ENCODE results near the gene VIM. TPM values are rescaled to one million over a fixed set of nuclear protein-coding genes. Genes with fewer than 3 reads are reported as not detected.

VIM gene
- 100 to 1,000 TPM; 590 to 602 TPM for total RNA-seq

DNA sequence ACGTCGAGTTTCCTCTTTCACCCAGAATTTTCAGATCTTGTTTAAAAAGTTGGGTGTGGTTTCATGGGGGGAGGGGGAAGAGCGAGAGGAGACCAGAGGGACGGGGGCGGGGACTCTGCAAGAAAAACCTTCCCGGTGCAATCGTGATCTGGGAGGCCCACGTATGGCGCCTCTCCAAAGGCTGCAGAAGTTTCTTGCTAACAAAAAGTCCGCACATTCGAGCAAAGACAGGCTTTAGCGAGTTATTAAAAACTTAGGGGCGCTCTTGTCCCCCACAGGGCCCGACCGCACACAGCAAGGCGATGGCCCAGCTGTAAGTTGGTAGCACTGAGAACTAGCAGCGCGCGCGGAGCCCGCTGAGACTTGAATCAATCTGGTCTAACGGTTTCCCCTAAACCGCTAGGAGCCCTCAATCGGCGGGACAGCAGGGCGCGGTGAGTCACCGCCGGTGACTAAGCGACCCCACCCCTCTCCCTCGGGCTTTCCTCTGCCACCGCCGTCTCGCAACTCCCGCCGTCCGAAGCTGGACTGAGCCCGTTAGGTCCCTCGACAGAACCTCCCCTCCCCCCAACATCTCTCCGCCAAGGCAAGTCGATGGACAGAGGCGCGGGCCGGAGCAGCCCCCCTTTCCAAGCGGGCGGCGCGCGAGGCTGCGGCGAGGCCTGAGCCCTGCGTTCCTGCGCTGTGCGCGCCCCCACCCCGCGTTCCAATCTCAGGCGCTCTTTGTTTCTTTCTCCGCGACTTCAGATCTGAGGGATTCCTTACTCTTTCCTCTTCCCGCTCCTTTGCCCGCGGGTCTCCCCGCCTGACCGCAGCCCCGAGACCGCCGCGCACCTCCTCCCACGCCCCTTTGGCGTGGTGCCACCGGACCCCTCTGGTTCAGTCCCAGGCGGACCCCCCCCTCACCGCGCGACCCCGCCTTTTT lies at the start of gene VIM:
VIM (plus strand) TSS at position 151 of the 925 bp plus-strand sequence. CDS start 1,182 bp downstream, outside the sequence.
- Mint-ChIP-seq H3K36me3 (ENCODE audit: low read depth) (peaks cover 32% of the 10 kb centered on the region), H3K27me3 (no peaks in the 10 kb centered on the region), H3K9me3 (no peaks in the 10 kb centered on the region), H3K4me1 (ENCODE audit: low read depth) (peaks cover 40% of the 10 kb centered on the region), H3K4me3 (peak within 1 kb of the TSS; percentile 94), H3K27ac (peak within 1 kb of the TSS; percentile 91)
- ATAC-seq, result peak; percentile 46
- intact Hi-C loops (cut with micrococcal nuclease), result loop anchor here (1.0 to 2.0 kb wide), 3 partner anchors 201 to 226 kb away; no protein-coding TSS in a partner anchor
- TF ChIP-seq CTCF (IDR thresholded peaks at IDR 0.05), result no peak
- ChIA-PET POLR2A (interaction anchor here (0.8 to 5.7 kb wide), 11 partner anchors 12 to 416 kb away, joined by 3 to 41 read pairs (median 15); partner anchors contain the start of genes STAM and TRDMT1), CTCF (interaction anchor here (1.0 to 4.7 kb wide), 9 partner anchors 10 to 329 kb away, joined by 3 to 35 read pairs (median 4); partner anchors contain the start of gene TRDMT1)
- DNase-seq, result peak; percentile 95

DNA sequence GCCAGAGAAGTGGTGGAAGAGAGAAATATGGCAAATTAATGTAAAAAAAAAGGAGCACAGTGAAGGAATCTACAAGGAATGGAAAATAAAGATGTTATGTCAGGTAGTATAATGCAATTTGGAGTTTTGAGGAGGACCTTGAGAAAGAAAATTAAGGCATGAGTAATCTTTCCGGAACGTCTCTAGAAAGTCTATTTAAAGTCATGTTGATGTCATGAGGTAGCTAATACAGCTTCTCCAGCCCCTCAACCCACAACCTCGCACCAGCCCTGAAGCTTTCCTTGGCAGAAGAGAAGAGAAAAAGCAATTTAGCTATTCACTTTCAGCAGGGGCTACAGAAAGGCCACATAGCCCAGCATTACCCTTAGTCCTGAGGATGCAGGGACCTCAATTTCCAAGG lies 49.0 kb upstream of the VIM start:
- TF ChIP-seq CTCF (IDR thresholded peaks at IDR 0.05), result no peak
- no peak overlapping the region for H3K4me3 Mint-ChIP-seq
- intact Hi-C loops (cut with micrococcal nuclease), result no loop called here
- CTCF ChIA-PET, result no interaction called here
- no peaks in the 10 kb centered on the region for H3K36me3 Mint-ChIP-seq (ENCODE audit: low read depth)
- POLR2A ChIA-PET, result interaction anchor here (0.7 to 0.8 kb wide), 2 partner anchors 287 to 308 kb away, joined by 3 read pairs; no protein-coding TSS in a partner anchor
- H3K27ac Mint-ChIP-seq, result no peak overlapping the region
- H3K27me3 Mint-ChIP-seq, result no peaks in the 10 kb centered on the region
- DNase-seq (no peak), ATAC-seq (no peak)
- peaks cover 15% of the 10 kb centered on the region for H3K4me1 Mint-ChIP-seq (ENCODE audit: low read depth)
- H3K9me3 Mint-ChIP-seq, result no peaks in the 10 kb centered on the region

DNA sequence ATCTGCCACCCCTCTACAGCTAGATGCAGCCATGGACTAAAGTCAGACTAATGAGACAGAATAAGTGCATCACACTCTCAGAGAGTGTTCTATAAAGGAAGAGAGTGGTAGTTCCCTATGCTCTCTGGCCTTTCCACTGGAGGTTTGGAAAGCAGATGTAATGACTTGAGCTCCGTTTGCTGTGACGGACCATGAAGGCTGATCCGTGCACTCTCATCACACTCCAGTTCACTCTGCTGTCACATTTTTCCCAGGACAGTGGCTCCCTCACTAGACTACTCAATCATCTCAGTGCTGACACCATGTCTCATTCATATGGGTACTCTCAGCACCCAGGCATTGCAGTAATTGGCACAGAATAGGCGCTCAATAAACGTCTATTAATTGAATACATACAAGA lies 46.9 kb upstream of the VIM start:
- TF ChIP-seq CTCF (IDR thresholded peaks at IDR 0.05), result no peak
- no peaks in the 10 kb centered on the region for H3K27me3 Mint-ChIP-seq
- POLR2A ChIA-PET, result no interaction called here
- CTCF ChIA-PET, result interaction anchor here (2.9 kb wide), 1 partner anchor 11 kb away, joined by 11 read pairs; no protein-coding TSS in a partner anchor
- ATAC-seq, result no peak
- no peak for DNase-seq
- no peaks in the 10 kb centered on the region for H3K9me3 Mint-ChIP-seq
- intact Hi-C loops (cut with micrococcal nuclease), result no loop called here
- H3K4me3 Mint-ChIP-seq, result no peak overlapping the region
- no peaks in the 10 kb centered on the region for H3K36me3 Mint-ChIP-seq (ENCODE audit: low read depth)
- peaks cover 9% of the 10 kb centered on the region for H3K4me1 Mint-ChIP-seq (ENCODE audit: low read depth)
- no peak overlapping the region for H3K27ac Mint-ChIP-seq

- no peak overlapping the region for H3K27ac Mint-ChIP-seq
- H3K27me3 Mint-ChIP-seq, result no peaks in the 10 kb centered on the region
- H3K9me3 Mint-ChIP-seq, result no peaks in the 10 kb centered on the region
- ChIA-PET POLR2A (no interaction called here), CTCF (interaction anchor here (1.1 to 2.9 kb wide), 2 partner anchors 10 to 30 kb away, joined by 3 to 11 read pairs; no protein-coding TSS in a partner anchor)
- no peak for DNase-seq
- intact Hi-C loops (cut with micrococcal nuclease), result no loop called here
- no peak for ATAC-seq
- no peak for TF ChIP-seq CTCF (IDR thresholded peaks at IDR 0.05)
- peaks cover 4% of the 10 kb centered on the region for H3K4me1 Mint-ChIP-seq (ENCODE audit: low read depth)
- H3K36me3 Mint-ChIP-seq (ENCODE audit: low read depth), result no peaks in the 10 kb centered on the region
- H3K4me3 Mint-ChIP-seq, result no peak overlapping the region
These were observed 46.3 kb upstream of the VIM start for GRCh38 chr10:17181751-17182150.

- ATAC-seq (no peak), DNase-seq (no peak)
- Mint-ChIP-seq H3K9me3 (no peaks in the 10 kb centered on the region), H3K27me3 (no peaks in the 10 kb centered on the region), H3K36me3 (ENCODE audit: low read depth) (no peaks in the 10 kb centered on the region), H3K27ac (no peak overlapping the region), H3K4me3 (no peak overlapping the region), H3K4me1 (ENCODE audit: low read depth) (peaks cover 5% of the 10 kb centered on the region)
- peak; percentile 30 for TF ChIP-seq CTCF (IDR thresholded peaks at IDR 0.05)
- ChIA-PET POLR2A (interaction anchor here (0.8 kb wide), 1 partner anchor 291 kb away, joined by 3 read pairs; no protein-coding TSS in a partner anchor), CTCF (interaction anchor here (1.1 to 2.9 kb wide), 4 partner anchors 9 to 48 kb away, joined by 4 to 11 read pairs (median 7); partner anchors contain the start of gene TRDMT1)
- intact Hi-C loops (cut with micrococcal nuclease), result no loop called here
These were observed 44.9 kb upstream of the VIM start for GRCh38 chr10:17183110-17183509.

All from activated CD8-positive, alpha-beta T cell treated with anti-CD3 and anti-CD28 coated beads for 36 hours (primary cell).